HCT116 (cell line): ENCODE results near the gene LTBR.

Experiments
- EZH2 ChIP-seq: fragments of 200-600 bp; sonication (generic); IDR thresholded peaks from 2 replicates; pipeline ENCODE4 v1.6.1; 2017; ENCODE audit warnings: antibody characterized with exemption, mixed run types
- EZH2phosphoT487 ChIP-seq: fragments of 200-600 bp; IDR thresholded peaks from 2 replicates; pipeline ENCODE4 v1.6.1; 2018; ENCODE audit warnings: antibody characterized with exemption, borderline replicate concordance
- JUND ChIP-seq: IDR thresholded peaks from 2 replicates; pipeline ENCODE4 v1.6.1; 2012
- POLR2A ChIP-seq: IDR thresholded peaks from 2 replicates; pipeline ENCODE4 v1.7.0; 2011; ENCODE audit warnings: borderline replicate concordance; ENCODE audit not compliant: insufficient read depth, insufficient read length; ENCODE audit errors: extremely low read depth
- POLR2AphosphoS5 ChIP-seq: IDR thresholded peaks from 2 replicates; pipeline ENCODE4 v1.6.1; 2011; ENCODE audit warnings: mild to moderate bottlenecking, low read depth, low read length, moderate library complexity
- RAD21 ChIP-seq: IDR thresholded peaks from 2 replicates; pipeline ENCODE4 v1.6.1; 2012; ENCODE audit warnings: low read depth, mild to moderate bottlenecking
- SIN3A ChIP-seq: IDR thresholded peaks from 2 replicates; pipeline ENCODE4 v1.6.1; 2012; ENCODE audit warnings: low read depth
- TCF7L2 ChIP-seq: IDR thresholded peaks from 2 replicates; pipeline ENCODE4 v1.7.0; 2011; ENCODE audit warnings: borderline replicate concordance, inconsistent platforms; ENCODE audit not compliant: insufficient read depth, insufficient read length; ENCODE audit errors: extremely low read depth
- TF ChIP-seq, protein P1 (sequence below), 3 experiments: fragments of 200-600 bp in 1 of 3; sonication (generic) in 1 of 3; IDR thresholded peaks in 2 of 3; conservative IDR thresholded peaks in 1 of 3; 2 replicates each; pipeline ENCODE4 v1.5.1; 2012 to 2017; ENCODE audit warnings: low read depth in 2 of 3, low read length in 2 of 3, antibody characterized with exemption in 1 of 3, borderline replicate concordance in 1 of 3, control low read depth in 1 of 3, mild to moderate bottlenecking in 1 of 3, mixed read lengths in 1 of 3, mixed run types in 1 of 3, moderate library complexity in 1 of 3; ENCODE audit not compliant: insufficient read depth in 1 of 3
- TF ChIP-seq, protein P2 (sequence below): IDR thresholded peaks from 2 replicates; pipeline ENCODE4 v1.6.1; 2012
- TF ChIP-seq, protein P3 (sequence below): IDR thresholded peaks from 2 replicates; pipeline ENCODE4 v1.6.1; 2012

GRCh38 chr12:6338955-6339354 lies 45.0 kb upstream of the LTBR start:
- TF ChIP-seq, protein P1, sequence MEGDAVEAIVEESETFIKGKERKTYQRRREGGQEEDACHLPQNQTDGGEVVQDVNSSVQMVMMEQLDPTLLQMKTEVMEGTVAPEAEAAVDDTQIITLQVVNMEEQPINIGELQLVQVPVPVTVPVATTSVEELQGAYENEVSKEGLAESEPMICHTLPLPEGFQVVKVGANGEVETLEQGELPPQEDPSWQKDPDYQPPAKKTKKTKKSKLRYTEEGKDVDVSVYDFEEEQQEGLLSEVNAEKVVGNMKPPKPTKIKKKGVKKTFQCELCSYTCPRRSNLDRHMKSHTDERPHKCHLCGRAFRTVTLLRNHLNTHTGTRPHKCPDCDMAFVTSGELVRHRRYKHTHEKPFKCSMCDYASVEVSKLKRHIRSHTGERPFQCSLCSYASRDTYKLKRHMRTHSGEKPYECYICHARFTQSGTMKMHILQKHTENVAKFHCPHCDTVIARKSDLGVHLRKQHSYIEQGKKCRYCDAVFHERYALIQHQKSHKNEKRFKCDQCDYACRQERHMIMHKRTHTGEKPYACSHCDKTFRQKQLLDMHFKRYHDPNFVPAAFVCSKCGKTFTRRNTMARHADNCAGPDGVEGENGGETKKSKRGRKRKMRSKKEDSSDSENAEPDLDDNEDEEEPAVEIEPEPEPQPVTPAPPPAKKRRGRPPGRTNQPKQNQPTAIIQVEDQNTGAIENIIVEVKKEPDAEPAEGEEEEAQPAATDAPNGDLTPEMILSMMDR (IDR thresholded peaks at IDR 0.05 in 2 of 3, conservative IDR thresholded peaks at IDR 0.05 in 1 of 3; ENCODE audit: borderline replicate concordance in 1 of 3, insufficient read depth in 1 of 3, low read depth in 2 of 3, low read length in 2 of 3), result no peak
- TF ChIP-seq JUND (no peak), TCF7L2 (no peak), RAD21 (no peak), EZH2phosphoT487 (no peak), EZH2 (no peak), POLR2AphosphoS5 (no peak), POLR2A (no peak), SIN3A (no peak)
- TF ChIP-seq, protein P2, sequence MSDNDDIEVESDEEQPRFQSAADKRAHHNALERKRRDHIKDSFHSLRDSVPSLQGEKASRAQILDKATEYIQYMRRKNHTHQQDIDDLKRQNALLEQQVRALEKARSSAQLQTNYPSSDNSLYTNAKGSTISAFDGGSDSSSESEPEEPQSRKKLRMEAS, result no peak
- TF ChIP-seq, protein P3, sequence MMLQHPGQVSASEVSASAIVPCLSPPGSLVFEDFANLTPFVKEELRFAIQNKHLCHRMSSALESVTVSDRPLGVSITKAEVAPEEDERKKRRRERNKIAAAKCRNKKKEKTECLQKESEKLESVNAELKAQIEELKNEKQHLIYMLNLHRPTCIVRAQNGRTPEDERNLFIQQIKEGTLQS, result no peak
